HG03354 (cell line): ENCODE measurements around the gene RTEL1.
"Not testable (repeated sequence)": the region's sequence is repeated elsewhere in the genome, so short reads cannot be mapped to it uniquely, and the experiment has no call there.

Experiments used
- ATAC-seq: cut with Tn5 transposase; IDR thresholded peaks from one replicate; pipeline ENCODE4 v1.9.1; 2021; ENCODE audit warnings: mild to moderate bottlenecking; ENCODE audit not compliant: unreplicated experiment, poor library complexity, severe bottlenecking

RTEL1 gene

DNA sequence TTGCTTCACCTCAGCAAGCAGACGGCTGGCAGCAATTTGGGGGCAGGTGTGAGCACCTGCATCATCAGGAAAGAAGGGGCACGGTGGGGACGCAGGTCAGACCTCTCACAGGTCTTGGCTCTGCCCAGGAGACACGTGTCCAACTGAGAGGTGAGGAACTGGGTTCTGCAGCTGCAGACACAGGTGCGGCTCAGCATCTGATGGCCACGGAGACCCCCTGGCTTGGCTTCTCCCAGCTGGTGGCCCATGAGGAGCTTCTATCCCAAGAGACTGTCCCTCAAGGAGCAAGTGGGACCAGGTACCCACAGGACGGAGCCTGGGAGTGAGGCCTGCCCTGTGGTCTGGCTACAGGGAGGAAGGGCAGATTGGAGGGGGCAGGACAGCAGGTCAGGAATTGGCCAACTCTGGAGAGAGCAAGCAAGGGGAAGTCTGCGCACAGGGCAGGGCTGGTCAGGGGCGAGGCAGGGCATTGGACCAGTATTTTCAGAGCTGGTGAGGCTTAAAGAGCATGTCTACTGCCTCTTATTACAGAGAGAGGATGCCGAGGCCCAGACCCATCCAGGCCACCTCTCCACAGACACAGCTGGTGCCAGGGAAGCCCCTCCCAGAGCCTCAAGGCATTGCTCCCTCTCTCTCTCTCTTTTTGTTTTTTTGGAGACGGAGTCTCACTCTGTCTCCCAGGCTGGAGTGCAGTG, 9.1 kb upstream of the RTEL1 start:
- ATAC-seq: no peak

DNA sequence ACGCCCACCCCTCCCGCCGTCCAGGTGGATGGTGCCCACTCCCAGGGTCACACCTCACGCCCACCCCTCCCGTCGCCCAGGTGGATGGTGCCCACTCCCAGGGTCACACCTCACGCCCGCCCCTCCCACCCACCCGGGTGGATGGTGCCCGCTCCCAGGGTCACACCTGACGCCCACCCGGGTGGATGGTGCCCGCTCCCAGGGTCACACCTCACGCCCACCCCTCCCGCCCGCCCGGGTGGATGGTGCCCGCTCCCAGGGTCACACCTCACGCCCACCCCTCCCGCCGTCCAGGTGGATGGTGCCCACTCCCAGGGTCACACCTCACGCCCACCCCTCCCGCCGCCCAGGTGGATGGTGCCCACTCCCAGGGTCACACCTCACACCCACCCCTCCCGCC, 7.6 kb upstream of the RTEL1 start:
- ATAC-seq: not testable (repeated sequence)

DNA sequence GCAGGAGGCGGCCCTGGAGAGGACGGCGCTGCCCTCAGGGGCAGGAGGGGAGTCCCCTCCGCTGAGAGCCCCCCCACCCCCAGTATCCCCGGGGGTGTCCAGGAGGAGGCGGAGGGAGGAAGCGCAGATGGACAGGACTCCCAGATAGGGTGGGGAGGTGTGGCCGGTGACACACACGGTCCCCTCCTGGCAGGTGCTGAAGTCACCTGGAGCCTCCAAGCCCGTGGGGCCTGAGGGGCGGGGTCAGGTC, 6.2 kb upstream of the RTEL1 start:
- ATAC-seq: no peak

DNA sequence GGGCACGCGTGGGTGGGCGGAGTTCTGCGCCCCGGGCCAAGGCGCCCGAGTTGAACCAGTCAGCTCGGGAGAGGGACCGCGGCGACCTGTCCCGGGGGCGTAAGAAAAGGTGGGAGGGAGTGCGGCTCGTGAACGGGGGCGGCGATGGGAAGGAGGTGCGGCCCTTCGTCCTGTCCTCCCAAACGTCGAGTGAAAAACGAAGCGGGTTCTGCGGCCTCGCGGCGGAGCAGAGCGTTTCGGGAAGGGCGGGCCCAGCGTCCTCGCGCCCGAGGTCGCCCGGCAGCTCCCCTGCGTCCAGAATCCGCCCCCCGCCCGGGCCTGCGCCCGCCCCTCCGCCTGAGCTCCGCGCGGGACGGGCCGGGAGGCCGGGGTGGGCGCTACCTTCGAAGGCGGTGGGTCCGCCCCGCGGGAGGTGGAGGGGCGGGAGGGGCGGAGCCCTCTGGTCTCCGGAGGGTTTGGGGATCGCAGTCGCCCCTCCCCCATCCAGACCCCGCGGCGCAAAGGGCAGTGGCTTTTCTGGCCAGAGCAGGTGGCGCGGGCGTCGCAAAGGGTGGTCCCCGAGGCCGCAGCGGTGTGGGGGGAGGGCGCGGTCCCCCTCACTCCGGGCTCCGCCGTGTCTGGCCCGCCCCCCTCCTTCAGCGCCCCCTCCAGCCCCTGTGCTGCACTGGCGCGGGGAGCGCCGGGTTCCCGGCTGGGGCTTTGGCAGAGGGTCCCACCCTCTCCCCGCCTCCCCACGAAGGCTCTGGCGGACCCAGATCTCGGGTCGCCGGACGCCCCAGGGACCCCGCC, 5.7 kb upstream of the RTEL1 start:
- no peak for ATAC-seq

DNA sequence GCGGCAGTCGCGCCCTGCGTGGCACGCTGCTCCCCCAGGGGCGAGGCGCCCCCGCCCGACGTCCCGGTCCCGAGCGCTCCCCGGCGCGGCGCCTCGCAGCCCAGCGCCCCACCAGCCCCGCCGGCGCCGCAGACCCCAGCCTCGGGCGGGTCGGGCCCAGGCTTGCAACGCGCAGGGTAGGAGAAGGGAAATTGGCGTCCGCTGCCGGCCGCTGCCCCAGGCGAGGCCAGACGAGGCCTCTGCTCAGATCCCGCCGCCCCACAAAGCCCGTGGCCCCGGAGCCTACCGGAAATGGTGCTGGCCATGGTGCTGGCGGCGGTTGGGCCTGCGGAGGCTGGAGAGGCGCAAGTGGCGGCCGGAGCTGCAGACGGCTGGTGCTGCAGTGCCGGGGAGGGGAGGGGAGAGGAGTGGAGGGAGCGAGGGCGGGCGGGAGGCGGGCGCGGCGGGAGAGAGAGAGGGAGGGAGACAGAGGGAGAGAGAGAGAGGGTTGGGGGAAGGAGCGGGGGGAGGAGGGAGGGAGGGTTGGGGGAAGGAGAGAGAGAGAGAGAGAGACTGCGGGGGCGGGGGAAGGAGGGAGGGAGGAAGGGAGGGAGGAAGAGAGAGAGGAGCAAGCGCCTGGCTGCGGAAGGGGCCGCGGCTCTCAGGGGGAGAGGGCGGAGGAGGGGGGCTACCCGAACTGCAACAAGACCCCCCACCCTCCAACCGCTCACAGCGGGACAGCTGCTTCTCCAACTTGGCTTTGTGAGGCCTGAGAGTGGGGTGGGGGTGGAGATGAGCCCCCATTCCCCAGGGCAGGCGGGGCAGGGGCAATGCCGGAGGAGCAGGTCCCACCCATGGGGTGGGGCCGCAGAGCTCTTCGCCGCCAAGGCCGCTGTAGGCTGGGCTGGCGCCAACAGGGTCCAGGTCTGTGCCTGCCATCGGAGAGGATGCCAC, 4.8 kb upstream of the RTEL1 start, which contains the start of gene STMN3:
STMN3 (minus strand) TSS at position 384 of the 933 bp plus-strand sequence; CDS start at position 305, 79 bp downstream.
- no peak for ATAC-seq

DNA sequence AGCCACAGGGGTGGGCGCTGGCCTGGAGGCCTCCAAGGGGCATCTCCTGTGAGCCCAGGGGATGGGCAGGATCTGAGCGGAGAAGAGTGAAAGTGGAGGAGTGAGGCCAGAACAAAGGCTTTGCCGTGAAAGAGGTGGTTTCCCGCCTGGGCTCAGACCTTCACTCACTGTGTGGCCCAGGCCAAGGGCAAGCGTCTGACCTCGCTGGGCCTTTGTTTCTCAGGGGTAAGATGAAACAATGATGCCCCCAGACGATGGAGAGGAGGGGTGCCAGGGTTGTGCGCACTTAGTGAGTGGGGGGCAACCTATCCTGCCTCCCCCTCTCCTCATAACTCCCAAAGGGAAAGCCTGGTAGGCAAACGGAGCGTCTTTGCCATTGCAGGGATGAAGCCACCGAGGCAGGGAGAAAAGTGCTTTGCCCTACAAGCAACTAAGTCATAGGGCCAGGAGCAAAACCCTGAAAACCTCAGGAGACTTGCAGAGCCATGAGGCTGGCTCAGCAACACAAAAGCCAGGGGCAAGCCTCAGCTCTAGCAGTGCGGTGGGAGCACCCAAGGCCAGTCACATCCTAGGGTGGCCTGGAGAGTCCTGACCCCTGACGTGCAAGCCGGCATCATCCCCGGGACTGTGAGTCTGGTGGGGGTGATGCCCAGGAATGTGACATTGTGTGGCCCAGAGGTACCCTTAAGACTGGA, 4.0 kb upstream of the RTEL1 start:
- no peak for ATAC-seq

DNA sequence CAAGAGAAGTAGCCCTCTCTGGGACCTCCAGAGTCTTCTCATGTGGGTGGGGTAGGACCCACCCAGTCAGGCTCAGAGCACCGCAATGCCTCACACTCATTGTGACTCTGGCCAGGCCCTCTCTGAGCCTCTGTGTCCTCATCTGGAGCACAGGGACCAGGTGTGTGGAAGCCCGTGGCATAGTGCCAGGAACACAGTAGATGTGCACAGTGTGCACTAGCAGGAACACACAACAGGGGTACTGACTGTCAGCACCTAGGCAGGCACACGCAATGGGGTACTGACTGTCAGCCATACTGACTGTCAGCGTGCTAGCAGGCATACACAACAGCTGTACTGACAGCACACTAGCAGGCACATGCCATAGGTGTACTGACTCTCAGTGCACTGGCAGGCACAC, 2.9 kb upstream of the RTEL1 start:
- no peak for ATAC-seq

DNA sequence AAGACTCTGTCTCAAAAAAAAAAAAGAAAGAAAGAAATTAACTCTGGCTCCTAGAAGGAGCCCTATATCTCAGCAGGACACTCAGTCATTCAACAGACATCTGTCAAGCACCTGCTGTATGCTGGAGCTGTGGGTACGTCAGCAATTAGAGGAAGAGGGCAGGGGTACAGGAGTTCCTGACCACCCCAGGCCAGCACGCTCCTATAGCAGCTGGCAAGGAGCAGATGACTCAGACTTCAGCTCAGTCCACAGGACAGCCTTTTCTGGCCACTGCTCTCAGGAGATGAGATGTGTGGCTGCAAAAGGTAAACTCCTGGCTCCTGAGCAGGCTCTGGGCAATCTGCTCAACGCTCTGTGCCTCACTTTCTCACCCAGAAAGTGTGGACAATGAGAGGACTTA, 1.7 kb upstream of the RTEL1 start:
- no peak for ATAC-seq

DNA sequence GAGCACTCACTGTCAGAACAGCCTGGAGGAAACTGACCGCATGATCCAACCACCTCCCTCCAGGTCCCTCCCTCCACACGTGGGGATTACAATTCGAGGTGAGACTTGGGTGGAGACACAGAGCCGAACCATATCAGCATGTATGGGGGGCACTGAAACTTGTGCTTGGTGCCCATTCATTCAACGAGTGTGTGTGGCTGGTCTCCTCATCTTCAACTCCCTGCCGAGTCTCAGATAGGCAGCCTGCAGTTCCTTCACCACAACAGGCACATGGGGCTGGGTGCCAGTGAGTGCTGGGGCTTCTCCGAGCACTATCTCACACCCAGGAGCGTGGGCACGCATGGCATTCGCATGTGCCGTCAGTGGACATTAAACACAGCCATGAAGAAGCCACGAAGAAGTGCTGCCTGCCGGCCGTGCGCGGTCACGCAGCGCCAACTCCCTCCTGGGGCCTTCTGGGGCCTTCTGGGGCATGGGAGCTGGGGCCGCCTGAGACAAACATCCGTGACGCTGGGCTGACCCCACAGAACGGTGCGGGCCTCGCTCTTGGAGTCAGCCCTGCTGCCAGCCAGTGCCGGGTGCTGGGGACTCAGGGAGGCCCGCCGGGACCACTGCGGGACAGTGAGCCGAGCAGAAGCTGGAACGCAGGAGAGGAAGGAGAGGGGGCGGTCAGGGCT, 714 bp upstream of the RTEL1 start:
- ATAC-seq: peak; percentile 4

DNA sequence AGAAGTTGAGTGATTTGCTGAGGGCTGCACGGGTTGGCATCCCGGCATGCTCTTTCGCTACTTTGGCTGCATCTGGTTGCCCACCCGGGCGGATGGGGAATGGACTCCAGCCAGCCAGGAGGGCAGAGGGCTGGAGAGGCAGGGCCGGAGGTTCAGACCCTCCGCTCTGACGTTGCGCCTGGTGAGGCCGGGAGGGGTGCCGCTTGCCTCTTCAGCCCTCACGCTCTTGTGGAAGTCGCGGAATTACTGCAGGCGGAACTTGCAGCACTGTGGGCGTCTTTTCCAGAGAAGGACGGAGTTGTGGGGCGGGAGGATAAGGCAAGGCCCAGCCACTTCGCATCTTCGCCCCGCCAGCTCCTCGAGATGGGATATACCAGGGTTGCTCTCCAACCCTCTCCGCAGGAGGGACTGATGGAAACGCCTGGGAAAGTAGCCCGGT, 656 bp downstream of the RTEL1 start:
- peak; percentile 29 for ATAC-seq

DNA sequence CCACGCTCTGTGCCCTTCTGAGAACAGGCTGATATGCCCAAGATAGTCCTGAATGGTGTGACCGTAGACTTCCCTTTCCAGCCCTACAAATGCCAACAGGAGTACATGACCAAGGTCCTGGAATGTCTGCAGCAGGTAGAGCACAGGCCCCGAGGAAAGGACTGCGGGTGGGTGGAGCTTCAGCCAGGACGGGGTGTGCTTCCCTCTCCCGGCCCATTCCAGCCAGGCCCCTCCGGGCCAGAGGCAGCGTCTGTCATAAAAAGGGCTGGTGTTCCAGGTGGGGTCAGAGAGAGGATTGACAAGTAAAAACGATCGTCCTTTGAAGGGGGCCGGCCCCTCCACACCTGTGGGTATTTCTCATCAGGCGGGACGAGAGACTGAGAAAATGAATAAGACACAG, 1.3 kb downstream of the RTEL1 start:
- no peak for ATAC-seq

DNA sequence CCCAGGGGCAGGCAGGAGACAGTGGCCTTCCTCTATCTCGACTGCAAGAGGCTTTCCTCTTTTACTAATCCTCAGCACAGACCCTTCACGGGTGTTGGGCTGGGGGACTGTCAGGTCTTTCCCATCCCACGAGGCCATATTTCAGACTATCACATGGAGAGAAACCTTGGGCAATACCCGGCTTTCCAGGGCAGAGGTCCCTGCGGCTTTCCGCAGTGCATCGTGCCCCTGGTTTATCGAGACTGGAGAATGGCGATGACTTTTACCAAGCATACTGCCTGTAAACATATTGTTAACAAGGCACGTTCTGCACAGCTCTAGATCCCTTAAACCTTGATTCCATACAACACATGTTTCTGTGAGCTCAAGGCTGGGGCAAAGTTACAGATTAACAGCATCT, 2.1 kb downstream of the RTEL1 start:
- ATAC-seq: not testable (repeated sequence)

DNA sequence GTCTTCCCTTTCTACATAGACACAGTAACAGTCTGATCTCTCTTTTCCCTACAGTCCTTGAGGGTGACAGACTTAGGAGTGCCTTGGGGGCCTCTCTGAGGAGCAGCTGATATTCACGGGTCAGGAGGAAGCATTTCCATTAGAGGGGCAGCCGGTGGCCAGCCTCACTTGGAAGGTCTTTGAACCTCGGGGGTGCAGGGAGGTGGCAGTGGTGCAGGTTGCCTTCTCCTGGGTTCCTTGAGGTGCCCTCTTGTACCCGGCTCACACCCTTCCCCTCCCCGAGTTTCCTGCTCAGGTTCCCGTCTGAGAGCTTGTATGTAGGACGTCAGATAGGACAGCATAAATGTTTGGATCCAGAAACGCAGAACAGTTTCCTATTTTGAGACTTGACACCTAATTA, 2.5 kb downstream of the RTEL1 start:
- ATAC-seq: no peak

DNA sequence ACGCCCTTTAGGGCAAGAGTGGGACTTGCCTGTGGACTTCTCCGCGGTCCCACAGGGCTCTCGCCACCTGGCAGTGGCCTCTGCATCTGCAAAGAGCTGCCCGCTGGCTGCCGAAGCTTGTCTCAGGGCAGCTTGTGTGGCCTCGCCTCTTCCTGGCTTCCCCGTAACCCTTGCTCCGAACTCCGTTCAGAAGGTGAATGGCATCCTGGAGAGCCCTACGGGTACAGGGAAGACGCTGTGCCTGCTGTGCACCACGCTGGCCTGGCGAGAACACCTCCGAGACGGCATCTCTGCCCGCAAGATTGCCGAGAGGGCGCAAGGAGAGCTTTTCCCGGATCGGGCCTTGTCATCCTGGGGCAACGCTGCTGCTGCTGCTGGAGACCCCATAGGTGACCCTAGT, 3.0 kb downstream of the RTEL1 start:
- ATAC-seq: no peak

DNA sequence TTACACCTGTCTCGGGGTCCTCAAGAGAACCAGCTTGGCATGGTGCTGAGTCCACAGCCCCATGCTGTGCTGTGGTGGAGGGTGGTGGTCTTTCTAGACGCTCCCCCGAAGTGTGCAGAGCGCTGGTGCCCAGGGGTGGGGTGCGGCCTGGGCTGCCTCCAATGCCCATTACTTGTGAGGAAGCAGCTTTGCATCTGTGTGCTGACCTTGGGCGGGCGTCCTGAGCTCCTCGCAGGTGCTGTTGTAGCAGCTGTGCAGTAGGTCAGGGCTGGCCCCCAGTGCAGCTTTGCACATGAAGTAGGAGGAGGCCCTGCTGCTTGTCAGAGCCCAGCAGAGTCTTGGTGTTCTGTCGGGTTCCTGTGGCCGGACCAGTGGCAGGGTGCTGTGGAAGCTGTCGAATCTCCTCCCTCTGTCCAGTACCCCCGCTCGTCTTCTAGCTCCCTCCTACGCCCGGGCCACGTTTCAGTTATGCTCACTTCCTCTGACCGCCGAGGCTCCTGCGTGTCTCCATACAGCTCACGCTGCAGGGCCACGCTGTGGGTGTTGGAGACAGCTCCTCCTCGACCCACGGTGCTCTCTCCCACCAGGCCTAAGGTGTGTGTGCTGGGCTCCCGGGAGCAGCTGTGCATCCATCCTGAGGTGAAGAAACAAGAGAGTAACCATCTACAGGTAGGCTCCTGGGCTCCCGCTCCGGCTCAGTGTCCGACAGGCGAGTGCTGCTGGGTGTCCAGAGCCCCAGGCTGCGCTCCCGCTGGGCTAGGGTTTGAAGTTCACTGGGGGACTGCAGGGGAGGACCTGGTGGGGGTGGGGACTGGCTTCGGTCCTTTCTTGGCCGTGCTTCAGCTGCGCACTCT, 4.1 kb downstream of the RTEL1 start:
- ATAC-seq: no peak

DNA sequence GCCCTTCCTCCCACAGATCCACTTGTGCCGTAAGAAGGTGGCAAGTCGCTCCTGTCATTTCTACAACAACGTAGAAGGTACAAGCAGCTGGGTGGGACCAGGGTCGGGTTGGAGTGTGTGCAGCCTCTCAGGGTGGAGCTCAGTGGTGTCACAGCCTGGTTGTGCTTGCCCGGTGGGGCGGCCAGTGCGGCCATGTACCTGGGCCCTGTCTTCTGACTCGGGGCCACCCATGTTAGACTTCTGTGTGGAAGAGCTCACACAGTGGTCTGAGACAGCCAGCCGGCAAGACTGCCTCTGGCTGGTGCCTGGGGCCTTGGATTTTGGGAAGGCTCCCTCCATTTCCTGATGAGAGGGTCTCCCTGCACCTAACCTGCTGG, 4.7 kb downstream of the RTEL1 start:
- no peak for ATAC-seq

DNA sequence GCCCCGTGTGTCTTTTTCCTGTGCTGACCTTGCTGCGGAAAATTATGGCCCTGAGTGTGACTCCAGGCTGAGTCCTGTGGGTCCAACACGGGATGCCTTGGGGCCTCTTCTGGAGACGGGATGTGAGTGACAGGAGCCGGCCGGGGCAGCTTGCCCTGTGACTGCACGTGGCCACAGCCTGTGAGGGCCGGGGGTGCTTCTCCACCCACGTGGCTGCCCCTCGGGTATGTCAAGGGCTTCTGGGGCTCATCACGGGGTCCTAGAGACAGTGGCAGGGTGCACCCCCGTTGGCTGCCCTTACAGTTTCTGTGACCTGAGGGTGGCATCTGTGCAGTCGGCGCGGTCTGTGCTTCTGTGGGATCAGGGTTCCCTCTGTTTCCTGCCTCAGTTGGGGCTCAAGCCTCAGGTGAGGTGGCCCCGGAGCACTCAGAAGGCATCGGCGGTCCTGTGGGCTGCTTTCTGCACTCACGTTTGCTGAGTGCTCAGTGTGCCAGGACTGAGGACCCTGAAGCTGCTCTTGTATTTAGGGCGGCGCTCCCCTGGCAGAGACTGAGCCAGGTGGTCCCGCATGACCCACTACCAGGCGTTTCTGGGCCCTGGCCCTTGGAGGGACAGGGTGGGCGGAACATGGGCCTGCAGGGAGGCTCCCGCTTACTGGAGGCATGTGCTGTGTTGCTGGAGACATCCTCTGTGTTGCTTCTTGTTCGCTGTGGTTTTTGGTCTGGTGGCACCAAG, 5.4 kb downstream of the RTEL1 start:
- ATAC-seq: no peak
